GM21390 (cell line): ENCODE measurements around the gene LBR.

ENCODE experiments used
- ATAC-seq: cut with Tn5 transposase; IDR thresholded peaks from one replicate; pipeline ENCODE4 v1.9.1; 2021; ENCODE audit not compliant: unreplicated experiment

The LBR gene

DNA sequence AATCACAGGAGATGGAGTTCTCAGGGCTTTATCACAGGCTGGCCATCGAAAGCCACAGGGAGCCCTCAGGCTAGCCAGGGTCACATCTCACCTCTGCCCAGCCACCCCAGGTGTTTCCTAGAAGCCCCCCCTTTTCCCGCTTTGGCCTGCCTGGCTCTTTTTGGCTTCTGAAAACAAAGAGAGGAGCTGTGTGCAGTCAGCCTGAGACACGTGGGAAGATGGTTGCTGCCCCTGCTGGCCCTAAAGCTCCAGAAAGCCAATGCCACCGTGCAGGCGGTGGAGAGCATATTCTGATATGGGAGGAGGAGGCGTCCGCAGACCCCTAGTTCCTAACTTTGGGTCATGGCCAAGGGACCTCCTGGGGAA lies 18.7 kb upstream of the LBR start:
- no peak for ATAC-seq

- ATAC-seq: no peak
Observed at GRCh38 chr1:225445639-225446594, 18.1 kb upstream of the LBR start.

DNA sequence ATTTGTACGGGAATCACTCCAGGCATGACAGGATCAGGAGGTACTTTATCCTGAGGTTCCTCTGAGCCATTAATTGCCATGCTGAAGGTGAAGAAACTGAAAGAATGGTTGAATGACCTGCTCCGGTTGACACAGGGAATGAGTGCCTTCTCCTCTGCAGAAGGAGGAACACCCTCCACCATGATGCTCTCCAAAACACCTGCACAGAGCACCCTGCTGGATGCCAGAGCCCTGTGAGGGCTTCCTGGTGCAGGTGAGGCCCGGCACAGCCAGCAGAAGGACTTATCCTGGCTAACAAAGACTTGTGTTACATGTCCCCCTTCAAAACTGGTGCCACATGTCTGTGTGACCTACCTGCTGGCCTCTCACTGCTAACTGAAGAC lies 14.3 kb upstream of the LBR start:
- no peak for ATAC-seq

- ATAC-seq: peak; percentile 40
Observed at GRCh38 chr1:225441314-225442122, 13.7 kb upstream of the LBR start.

DNA sequence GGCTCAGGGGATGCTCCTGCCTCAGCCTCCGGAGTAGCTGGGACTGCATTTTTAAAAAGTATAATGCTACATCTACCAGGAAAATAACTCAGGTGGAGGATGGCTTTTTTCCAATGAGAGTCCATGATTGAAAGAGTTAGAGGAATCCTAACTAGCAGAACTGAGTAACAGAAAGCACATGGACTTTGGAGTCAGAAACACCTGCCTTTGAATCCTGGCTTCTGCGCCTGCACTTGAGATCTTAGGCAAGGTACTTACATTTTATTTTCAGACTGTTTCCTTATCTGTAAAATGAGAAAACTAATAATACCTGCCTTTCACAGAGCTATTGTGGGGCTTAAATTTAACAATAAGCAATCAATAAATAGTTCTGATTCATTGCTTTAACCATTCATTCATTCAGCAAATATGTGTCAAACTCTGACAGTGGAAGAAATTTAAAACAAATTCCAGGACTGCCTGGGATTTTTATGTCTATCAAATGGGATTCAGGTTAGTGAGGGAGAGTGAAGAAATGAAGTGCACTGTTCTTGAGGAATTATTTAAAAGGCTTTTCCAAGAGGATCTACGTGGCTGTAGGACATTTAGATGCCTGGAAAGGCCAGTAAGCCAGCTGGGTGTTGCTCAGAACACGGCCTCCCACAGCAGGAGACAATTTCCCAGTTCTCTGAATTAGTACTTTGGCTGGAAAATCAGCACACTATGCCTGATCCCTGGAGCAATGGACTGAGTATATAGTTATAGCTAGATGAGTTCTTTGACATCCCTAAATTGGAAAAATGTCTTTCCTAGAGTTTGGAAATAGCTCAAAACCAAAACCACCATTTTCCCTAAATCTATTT lies 12.8 kb upstream of the LBR start:
- no peak for ATAC-seq

DNA sequence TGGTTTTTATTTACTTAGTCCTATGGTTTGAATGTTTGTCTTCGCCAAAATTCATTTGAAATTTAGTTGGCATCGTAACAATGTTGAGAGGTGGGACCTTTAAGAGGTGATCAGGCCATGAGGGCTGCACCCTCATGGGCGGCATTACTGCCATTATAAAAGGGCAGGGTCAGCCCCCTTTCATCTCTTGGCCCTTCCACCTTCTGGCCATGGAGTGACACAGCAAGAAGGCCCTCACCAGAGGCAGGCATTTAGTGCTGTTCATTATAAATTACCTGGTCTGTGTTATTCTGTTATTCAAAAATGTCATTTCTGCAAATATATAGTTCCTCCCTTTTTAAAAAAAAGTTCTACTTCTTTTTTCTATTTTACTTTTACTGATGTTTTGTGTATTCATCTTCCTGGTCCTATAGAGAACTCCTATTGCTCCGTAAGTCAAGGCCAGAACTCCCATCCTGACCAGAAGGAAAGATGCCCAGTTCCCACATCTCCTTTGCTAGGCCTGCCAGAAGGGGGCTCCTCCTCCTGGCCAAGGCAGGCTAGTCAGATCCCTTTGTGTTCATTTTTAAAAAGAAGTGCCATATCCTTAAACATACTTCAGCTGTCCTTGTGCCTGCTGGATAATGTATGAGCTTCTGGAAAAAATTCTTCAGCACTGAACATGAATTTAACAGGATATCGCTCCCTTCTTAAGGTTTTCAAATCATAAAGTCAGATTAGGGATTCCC lies 10.0 kb upstream of the LBR start:
- no peak for ATAC-seq

DNA sequence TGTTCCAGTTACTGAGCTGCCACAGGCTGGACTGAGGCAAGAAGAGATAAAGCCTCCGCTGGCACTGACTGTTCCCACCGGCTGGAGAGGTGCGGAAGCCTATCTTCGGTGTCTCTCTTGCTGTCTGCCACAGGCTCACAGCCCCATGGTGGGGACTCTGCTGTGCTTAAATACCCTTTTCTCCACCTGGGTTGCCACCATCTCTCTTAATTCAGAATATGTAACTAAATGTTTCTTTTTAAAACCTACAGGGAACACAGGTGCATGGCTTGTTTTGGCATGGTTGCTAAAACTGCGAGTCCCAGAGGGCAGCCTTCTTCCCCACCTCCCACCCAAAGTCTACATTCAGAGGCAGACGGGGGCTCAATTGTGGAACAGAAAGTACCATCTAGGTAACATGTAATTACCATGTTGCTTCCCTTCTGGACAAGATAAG lies 8.1 kb upstream of the LBR start:
- ATAC-seq: peak; percentile 69

DNA sequence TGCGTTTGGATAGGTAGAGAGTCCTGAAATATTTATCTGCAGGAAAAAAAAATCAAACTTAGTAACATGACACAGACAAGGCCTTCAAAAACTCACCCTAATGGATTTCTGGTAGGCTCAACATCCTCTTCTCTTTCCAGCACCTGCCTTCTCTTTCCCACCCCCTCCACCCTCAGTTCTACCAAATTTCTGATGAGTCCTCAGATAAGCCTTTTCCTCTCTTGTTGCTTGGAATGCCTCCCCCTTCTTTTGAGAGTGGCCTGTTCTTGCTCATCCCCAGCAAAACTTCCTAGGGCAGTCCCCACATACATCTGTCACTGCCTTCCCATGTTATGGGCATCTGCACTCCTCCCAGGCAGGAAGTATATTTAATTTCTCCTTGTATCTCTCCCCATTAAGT lies 7.6 kb upstream of the LBR start:
- peak; percentile 34 for ATAC-seq

GRCh38 chr1:225435076-225435475 lies 7.2 kb upstream of the LBR start:
- ATAC-seq: no peak

GRCh38 chr1:225434046-225434445 lies 6.2 kb upstream of the LBR start:
- ATAC-seq: no peak

- ATAC-seq: no peak
Observed at GRCh38 chr1:225431081-225431863, 3.4 kb upstream of the LBR start.

DNA sequence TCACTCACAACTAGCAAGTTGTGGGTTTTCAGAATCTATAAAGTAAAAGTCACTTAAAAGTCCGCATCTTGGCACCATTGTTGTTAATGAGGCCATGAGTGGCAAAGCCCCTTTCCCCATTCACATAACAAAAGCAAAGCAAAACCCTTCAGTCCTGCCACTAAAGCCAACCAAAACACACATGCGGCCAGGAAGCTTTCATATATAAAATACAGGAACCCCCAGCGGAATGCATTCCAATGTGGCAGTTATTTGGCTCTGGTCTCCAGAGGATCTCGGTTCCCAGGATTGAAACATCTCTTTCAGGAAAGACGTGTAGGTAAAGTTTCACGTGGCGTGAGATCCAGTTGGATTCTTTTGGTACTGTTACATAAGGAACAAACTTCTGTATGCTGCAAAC lies 2.5 kb upstream of the LBR start:
- ATAC-seq: no peak

- peak; percentile 8 for ATAC-seq
Observed at GRCh38 chr1:225428881-225429455, 1.1 kb upstream of the LBR start.

- peak; percentile 85 for ATAC-seq
Observed at GRCh38 chr1:225428068-225428880, 436 bp upstream of the LBR start.

DNA sequence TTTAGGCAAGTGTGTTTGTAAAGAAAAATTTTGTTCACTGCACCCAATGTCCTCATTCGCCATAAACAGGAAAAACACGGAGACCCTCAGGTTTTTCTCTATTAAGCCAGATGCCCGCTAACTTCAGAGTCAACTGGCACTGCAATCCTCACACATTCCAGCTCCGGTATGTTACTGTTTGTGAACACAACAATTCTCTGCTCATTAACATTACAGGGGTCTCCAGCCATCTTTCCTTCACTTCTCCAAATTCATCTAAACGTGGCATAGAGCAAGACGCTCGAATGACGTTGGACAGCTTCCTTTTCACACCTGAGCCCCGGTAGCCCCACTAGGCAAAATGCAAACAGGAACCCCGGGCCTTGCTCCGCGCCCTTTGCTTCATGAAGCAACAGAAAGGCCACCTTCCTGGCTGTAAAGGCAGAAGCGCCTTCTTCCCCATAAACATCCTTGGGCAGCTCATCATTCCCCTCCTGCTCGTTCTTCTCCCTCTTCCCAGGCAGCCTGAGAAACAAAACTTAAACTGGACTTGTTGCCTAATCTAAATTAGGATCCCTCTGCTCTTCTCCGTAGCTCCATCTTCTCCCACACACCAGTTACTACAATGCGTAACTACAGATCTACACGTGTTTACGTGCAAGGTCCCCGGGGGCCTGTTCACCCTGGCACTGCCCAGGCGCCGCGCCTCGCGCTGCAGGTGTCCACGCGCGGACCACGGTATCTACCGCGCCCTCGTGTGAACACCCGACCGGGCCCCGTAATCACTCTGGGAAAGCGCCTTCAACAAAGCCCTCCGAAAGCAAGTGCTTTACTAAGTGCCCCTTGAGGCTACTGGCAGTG lies 1.2 kb downstream of the LBR start:
- peak; percentile 9 for ATAC-seq

DNA sequence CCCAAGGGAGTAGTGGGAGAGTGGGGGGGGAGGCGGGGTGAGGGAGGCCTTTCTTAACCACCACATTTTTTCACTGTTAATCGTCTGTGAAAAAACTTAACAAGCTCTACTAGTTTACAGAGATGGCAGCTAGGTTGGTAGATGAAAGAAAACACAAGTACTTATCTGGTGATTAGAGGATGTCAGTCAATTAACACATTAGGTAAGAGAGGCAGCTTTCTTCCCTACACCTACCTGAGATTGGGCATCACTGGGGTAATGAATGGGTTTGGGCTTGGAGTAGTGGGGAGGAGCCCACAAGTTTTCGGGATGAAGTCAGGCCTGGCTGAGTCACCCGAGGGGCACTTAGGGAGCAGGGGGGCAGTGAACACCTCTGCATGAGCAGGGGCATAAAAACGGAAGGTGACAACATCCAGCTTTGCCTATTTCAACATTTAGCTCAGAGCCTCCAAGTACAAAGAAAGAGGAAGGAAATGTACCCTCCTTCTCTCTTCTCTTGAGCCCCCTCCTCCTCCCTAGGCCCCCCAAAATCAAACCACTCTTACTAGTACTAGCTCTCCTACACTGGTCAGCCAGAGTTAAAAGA lies 2.5 kb downstream of the LBR start:
- no peak for ATAC-seq

DNA sequence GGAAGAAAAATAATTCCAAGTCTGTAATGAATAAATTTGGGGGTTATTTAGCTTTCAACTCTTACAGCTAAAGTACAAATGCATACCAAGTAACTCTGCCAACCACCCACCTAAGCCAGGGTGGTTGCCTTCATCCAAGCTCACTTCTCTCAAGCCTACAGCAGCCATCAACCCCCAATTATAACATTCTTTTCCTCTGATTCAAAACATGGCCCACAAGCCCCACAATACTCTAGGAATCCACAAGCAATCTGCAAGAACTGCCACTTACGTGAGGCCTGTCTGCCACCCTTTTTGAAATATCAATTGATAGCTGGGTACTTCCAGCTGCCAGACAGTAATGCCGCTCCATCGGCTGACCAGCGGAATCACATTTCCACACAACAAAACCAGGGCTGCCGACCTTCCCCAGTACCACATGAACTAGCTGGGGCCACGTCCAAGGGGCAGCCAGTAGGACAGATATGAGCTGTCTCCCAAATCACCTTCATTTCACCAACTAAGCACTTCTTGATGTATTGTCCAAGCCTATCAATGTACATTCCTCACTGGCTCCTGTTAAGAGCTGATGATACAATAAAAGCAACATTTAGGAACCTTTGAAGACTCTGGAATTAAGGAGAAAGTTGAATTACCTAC lies 3.2 kb downstream of the LBR start:
- no peak for ATAC-seq
